GM18868 (cell line): ENCODE data around the gene ANGPT4.
A peak's percentile ranks its signal among the peaks of the same experiment; 100 is the strongest.
"Not testable (repeated sequence)": the region's sequence is repeated elsewhere in the genome, so short reads cannot be mapped to it uniquely, and the experiment has no call there.

Experiments
- ATAC-seq: cut with Tn5 transposase; IDR thresholded peaks from one replicate; pipeline ENCODE4 v1.9.1; 2021; ENCODE audit warnings: mild to moderate bottlenecking, moderate library complexity; ENCODE audit not compliant: unreplicated experiment

The ANGPT4 gene

DNA sequence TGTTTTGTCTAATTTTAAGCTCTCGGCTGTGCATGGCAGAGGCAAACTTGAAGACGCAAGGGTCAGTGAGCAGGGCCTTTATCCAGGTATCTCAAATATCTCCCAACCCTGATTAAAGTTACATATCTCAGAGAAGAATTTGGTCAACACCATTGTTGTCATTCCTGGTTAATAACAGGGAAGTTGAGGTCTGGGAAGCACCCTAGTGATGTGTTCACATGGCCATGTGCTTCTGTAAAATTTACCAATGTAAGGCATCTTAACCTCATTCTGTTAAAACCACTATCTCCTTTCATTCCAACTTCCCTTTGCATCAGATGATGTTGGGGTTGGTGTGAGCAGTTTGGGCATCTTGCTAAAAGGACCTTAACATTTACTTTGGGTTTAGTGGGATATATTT, 86.6 kb downstream of the ANGPT4 start:
- ATAC-seq: no peak

DNA sequence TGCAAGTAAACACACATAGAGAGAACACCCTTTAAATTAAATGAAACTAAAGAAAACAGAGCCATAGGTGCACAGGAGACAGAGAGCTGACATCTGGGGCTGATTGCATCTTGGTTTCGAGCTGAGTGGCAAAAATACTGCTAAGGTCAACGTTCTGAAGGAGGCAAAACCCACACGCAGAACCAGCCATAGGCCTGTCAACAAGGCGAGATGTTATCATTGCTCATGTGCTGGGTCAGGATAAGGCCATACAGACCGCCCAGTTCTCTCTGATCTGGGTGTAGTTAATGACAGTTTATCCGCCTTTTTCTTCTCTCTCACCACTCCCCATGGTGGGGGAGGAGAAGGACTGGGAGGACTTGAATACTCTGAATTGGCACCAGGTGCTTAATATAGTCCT, 87.1 kb downstream of the ANGPT4 start:
- peak; percentile 34 for ATAC-seq

DNA sequence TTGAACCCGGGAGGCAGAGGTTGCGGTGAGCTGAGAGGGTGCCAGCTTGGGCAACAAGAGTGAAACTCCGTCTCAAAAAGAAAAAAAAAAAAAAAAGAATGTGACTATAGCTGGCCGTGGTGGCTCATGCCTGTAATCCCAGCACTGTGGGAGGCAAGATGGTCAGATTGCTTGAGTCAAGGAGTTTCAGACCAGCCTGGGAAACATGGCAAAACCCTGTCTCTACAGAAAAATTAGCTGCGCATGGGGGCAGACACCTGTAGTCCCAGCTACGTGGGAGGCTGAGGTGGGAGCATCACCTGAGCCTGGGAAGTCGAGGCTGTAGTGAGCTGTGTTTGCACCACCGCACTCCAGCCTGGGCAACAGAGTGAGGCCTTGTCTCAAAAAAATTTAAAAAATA, 88.2 kb downstream of the ANGPT4 start:
- ATAC-seq: not testable (repeated sequence)

DNA sequence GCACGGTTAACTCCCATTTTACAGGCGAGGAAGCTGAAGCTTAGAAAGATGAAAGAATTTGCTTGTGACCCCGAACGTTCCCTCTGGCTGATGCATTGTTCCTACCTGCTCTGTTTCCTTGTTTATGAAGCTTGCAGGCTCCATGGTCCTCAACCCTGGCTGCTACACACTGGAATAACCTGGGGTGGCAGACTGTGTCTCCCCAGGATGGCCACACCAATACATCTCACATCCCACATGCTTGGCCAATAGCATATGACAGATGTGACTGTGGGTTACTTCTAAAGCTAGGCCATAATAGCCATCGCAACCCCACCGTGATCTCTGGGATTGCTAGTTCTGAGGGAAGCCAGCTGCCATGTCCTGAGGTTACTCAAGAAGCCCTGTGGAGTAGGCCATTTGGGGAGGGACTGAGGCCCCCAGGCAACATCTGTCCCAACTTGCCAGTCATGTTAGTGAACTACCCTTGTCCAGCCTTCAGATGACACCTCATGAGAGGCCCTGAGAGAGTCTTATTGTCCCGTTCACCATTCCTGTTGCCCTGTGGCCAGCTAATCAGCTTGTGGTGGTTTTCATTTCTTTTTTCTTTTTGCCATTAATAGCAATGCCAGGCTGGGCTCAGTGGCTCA, 89.3 kb downstream of the ANGPT4 start:
- no peak for ATAC-seq

DNA sequence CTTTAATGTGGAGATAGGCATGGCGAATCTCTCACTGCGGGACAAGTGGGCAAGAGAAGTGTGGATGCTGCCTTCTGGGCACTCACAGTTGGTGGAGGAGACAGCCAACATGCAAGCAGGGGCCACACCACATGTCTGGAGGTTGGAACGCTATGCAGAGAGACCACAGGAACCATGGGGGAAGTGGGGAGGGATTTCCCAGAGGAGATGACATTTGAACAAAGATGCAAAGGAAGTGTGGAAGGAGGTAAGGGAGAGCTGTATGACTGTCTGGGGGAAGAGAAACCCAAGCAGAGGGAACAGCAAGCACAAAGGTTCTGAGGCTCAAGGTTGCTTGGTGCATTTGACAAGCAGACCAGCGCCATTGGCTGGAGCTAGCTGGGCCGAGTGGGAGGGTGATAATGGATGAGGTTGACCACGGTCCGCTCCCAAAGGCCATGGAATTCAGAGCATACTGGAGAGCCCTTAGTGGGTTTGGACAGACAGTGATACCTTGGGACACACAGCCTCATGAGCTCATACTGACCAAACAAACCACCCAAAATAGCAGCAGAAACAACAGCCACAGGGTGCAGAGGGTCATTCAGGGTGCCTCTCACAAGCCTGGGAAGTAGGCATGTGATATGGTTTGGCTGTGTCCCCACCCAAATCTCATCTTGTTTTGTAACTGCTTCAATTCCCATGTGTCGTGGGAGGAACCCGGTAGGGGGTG, 90.3 kb downstream of the ANGPT4 start:
- ATAC-seq: no peak

DNA sequence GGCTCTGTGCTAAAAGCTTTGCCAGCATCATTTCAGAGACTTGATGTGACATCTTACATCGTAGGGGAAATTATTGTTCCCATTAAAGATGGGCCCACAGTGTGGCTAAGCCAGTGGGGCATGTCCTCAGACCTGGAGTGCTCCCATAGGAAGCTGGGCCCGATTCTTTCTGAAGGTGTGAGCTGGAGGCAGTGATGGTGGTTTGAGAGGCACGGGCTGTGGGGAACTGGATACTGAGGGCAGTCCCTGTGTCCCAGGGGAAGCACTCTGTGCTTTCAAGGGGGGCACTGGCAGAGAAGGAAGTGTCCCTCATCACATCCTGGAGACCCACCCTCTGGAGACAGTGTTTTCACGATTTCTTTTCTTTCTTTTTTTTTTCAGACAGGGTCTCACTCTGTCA, 91.2 kb downstream of the ANGPT4 start:
- no peak for ATAC-seq

DNA sequence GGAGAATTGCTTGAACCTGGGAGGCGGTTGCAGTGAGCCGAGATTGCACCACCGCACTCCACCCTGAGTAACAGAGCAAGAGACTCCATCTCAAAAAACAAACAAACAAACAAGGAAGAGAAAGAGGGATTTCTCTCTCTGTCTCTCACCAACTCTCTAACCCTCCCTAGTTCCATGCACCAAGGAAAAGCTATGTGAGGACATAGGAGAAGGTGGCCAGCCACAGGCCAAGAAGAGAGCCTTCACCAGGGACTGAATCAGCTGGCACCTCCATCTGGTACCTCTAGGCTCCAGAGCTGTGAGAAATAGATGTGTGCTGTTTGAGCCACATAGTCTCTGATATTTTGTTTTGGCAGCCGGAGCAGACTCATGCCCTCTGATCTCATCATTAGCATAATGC, 91.6 kb downstream of the ANGPT4 start:
- ATAC-seq: no peak

DNA sequence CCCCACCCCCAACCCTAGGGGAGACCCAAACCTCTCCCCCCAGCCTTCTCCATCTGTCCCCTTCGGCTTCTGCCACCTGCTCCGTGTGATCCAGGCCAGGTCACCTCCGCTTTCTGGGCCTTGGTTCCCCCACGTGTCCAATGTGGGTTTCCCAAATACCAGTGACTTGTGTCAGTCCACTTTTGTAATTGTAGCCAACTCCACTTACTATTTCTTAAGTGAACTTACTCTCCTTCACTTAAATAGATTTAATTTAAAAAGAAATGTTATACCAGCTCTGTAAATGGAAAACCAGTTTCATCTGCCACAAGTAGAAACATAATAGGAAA, 92.6 kb downstream of the ANGPT4 start:
- ATAC-seq: no peak

DNA sequence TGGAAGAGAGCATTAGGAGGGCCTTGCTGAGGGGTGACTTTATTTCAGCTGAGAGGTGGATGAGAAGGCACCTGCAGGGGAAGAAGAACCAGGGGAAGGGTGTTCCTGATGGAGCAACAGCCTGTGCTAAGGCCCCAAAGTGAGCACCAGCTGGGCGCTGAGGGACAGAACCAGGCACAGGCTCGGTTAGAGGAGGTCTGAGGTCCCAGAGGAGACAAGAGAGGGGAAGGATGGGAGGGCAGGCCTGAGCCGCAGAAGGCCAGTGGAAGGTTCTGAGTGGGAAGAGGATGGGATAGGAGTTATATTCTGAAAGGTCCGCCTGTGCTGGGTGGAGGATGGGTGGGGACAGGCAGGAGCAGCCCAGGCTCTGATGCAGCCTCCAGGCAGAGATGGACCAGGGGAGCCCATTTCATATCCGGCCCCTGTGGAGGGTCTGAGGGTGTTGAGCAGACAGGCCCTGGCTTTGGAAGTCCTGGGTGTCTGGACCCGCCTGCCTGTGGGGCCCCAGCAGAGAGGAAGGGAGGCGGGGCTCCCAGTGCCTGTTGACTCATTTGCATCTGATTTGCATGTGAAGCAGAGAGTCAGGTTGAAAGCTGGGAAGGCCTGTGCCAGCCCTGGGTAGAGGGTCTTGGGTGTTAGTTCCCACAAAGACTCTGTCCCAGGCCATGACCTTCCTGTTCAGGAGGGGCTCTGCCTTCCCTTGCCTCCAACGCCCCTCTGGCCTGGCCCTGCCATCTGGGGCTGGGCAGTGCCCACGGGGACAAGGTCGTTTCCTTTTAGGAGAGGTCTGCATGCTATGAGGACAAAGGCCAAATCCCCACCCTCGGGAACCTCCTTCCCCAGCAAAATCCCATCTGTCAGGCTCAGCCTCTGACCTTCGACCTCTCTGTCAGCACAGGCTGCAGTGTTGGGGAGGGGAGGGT, 93.2 kb downstream of the ANGPT4 start:
- ATAC-seq: no peak

DNA sequence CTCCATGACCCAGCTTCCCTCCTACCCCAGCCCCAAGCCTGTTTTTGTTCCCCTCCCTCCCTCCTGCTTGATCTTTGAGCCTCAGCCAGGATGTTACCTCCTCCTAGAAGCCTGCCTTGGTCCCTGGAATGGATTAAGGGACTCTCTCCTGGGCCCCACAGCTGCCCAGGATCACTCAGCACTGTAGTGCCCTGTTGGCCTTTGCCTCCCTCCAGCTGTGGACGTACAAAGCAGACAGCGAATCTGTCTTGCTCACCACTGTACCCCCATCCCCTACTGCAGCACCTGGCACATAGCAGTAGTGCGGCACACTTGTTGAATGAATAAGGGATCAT, 94.4 kb downstream of the ANGPT4 start:
- ATAC-seq: no peak

DNA sequence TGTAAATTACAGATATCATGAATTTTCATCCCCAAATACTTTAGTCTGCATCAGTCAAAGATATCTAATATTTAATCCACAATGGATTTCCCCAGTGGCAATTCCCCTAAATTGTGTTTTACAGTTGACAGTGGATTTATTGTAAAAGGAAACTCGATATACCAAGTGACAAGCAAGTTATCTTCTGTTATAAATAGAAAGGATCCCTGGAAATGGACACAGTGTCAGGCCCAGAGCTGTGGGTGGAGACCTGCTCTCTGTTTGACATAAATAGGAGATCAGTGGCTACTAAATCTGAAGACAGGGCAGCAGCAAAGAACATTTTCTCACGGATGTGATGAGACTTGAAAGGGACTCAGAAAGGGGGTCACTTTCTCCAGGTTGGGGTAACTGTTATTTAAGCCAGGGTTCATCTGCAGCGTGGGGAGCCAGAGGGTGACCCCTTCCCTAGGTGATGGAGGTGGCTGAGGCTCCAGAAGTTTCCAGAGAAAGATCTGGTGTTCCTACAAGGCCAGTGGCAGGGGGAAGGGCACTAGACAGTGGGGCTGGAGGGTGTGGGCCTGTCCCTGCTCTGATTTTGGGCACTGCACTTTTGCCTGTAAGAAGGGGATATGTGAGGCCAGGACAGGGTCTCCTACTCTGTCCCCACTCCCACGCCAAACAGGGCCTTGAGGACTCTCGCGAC, 94.9 kb downstream of the ANGPT4 start:
- no peak for ATAC-seq

DNA sequence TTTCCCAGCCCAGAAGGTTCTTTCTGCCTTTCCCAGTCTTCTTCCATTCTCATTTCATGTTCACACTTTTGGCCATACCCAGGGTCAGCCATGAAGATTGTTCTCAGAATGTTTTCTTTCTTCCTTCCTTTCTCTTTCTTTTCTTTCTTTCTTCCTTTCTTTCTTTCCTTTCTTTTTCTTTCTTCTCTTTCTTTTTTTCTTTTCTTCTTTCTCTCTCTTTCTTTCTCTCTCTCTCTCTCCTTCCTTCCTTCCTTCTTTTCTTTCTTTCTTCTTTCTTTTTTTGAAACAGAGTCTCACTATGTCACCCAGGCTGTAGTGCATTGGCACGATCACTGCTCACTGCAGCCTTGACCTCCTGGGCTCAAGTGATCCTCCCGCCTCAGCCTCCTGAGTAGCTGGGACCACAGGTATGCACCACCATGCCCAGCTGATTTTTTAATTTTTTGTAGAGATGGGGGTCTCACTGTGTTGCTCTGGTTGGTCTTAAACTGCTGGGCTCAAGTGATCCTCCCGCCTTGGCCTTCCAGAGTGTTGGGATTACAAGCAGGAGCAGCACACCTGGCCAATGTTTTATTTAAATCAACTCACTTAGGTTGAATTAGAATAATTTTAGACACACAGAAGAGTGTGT, 95.7 kb downstream of the ANGPT4 start:
- no peak for ATAC-seq
